Upper lobe of left lung (tissue), 6 donors: Measurements from ENCODE around the gene PDGFRB. TPM values are rescaled to one million over a fixed set of nuclear protein-coding genes. Genes with fewer than 3 reads are reported as not detected.

Experiments
- ATAC-seq, 2 donors: fragments of 200-7000 bp; cut with Tn5 transposase; one replicate each; pipeline ENCODE4 v1.9.1; 2022; ENCODE audit warnings: mild to moderate bottlenecking in 2 of 2, moderate library complexity in 2 of 2; ENCODE audit not compliant: low FRiP score in 2 of 2
- DNase-seq, 2 donors: peaks; one replicate each; pipeline ENCODE4 v3.0.0-alpha.2; 2019 to 2020
- H3K27ac ChIP-seq, 4 donors: fragments of 200-600 bp; sonication (generic); one replicate each; pipeline ENCODE4 v1.5.1; 2016 to 2019
- H3K27me3 ChIP-seq, 4 donors: fragments of 200-600 bp; sonication (generic); one replicate each; pipeline ENCODE4 v1.5.1; 2017 to 2019
- H3K36me3 ChIP-seq, 4 donors: fragments of 200-600 bp; sonication (generic); one replicate each; pipeline ENCODE4 v1.5.1; 2016 to 2019
- H3K4me1 ChIP-seq, 4 donors: fragments of 200-600 bp; sonication (generic); one replicate each; pipeline ENCODE4 v1.5.1; 2018 to 2019
- H3K4me3 ChIP-seq, 4 donors: fragments of 200-600 bp; sonication (generic); one replicate each; pipeline ENCODE4 v1.5.1; 2017 to 2019; ENCODE audit warnings: mild to moderate bottlenecking in 2 of 4, moderate library complexity in 1 of 4
- H3K9me3 ChIP-seq, 4 donors: fragments of 200-600 bp; sonication (generic); one replicate each; pipeline ENCODE4 v1.5.1; 2018 to 2019
- EP300 ChIP-seq, 4 donors: sonication (generic); formaldehyde crosslinking; IDR thresholded peaks; one replicate each; pipeline ENCODE4 v1.5.1; 2017; ENCODE audit warnings: antibody characterized with exemption in 4 of 4, control low read depth in 2 of 4
- POLR2A ChIP-seq, 4 donors: fragments of 450-650 bp; IDR thresholded peaks; one replicate each; pipeline ENCODE4 v1.5.1; 2016 to 2017; ENCODE audit warnings: antibody characterized with exemption in 4 of 4, mild to moderate bottlenecking in 2 of 4
- POLR2AphosphoS5 ChIP-seq, 2 donors: sonication (generic); formaldehyde crosslinking; IDR thresholded peaks; one replicate each; pipeline ENCODE4 v1.5.1; 2017; ENCODE audit warnings: antibody characterized with exemption in 2 of 2
- WGBS, 2 donors: methylation state at CpG; one replicate each; pipeline ENCODE4 v1.1.5; 2017 to 2018; 5-methylcytosine and 5-hydroxymethylcytosine counted together
- total RNA-seq, 6 donors: library from RNA; depleted of rRNA in 4 of 6; stranded (reverse); fragments of >200 nt in 4 of 6; gene quantifications; one replicate each; pipeline versions ENCODE4 v1.1.0 to v1.2.1, GENCODE V29; 2016 to 2021
- TF ChIP-seq, protein P1 (sequence below), 6 experiments: fragments of 450-650 bp in 4 of 6; fragments of 200-600 bp in 2 of 6; sonication (generic) in 2 of 6; IDR thresholded peaks; one replicate each; pipeline ENCODE4 v1.5.1; 2016 to 2019; ENCODE audit warnings: antibody characterized with exemption in 6 of 6
- donor health status: DM: no; HTN: no; CAD: no; lungs with moderate emphysema.
- donor health status: DM: no; HTN: yes; CAD: no; lungs with severe emphysema.

Gene PDGFRB
- total RNA-seq, 6 donors from 2014 or later = 26.6 to 155 (median 81.5) TPM

GRCh38 chr5:150154618-150155128 lies 972 bp downstream of the PDGFRB start:
- Histone ChIP-seq H3K4me1 (peaks cover 8 to 12% (median 10%) of the 10 kb centered on the region in 4 donors), H3K27ac (peak overlapping the region; percentile 52 to 91 (median 84)), H3K4me3 (peak overlapping the region; percentile 7 to 51 (median 38)), H3K36me3 (no peaks in the 10 kb centered on the region), H3K27me3 (no peaks in the 10 kb centered on the region), H3K9me3 (no peaks in the 10 kb centered on the region)
- DNase-seq = no peak
- ATAC-seq = no peak
- WGBS, 2 donors = 77 to 78% methylated on average over 7 of the region's 7 CpGs
- TF ChIP-seq, protein P1, sequence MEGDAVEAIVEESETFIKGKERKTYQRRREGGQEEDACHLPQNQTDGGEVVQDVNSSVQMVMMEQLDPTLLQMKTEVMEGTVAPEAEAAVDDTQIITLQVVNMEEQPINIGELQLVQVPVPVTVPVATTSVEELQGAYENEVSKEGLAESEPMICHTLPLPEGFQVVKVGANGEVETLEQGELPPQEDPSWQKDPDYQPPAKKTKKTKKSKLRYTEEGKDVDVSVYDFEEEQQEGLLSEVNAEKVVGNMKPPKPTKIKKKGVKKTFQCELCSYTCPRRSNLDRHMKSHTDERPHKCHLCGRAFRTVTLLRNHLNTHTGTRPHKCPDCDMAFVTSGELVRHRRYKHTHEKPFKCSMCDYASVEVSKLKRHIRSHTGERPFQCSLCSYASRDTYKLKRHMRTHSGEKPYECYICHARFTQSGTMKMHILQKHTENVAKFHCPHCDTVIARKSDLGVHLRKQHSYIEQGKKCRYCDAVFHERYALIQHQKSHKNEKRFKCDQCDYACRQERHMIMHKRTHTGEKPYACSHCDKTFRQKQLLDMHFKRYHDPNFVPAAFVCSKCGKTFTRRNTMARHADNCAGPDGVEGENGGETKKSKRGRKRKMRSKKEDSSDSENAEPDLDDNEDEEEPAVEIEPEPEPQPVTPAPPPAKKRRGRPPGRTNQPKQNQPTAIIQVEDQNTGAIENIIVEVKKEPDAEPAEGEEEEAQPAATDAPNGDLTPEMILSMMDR (IDR thresholded peaks at IDR 0.05) = no peak
- no peak for TF ChIP-seq EP300 (IDR thresholded peaks at IDR 0.05)
- no peak for TF ChIP-seq POLR2AphosphoS5 (IDR thresholded peaks at IDR 0.05)
- no peak for TF ChIP-seq POLR2A (IDR thresholded peaks at IDR 0.05)

- DNase-seq (no peak), ATAC-seq (peak in 1 of 2 donors; percentile 28)
- Histone ChIP-seq H3K36me3 (no peaks in the 10 kb centered on the region), H3K9me3 (no peaks in the 10 kb centered on the region), H3K27ac (peak overlapping the region; percentile 52 to 91 (median 84)), H3K27me3 (no peaks in the 10 kb centered on the region), H3K4me1 (peaks cover 8 to 12% (median 10%) of the 10 kb centered on the region in 4 donors), H3K4me3 (peak overlapping the region; percentile 5 to 51 (median 38))
- TF ChIP-seq, protein P1 (IDR thresholded peaks at IDR 0.05) = no peak
- no peak for TF ChIP-seq POLR2A (IDR thresholded peaks at IDR 0.05)
- TF ChIP-seq POLR2AphosphoS5 (IDR thresholded peaks at IDR 0.05) = no peak
- no peak for TF ChIP-seq EP300 (IDR thresholded peaks at IDR 0.05)
- WGBS, 2 donors = 62 to 69% methylated on average over 8 to 9 of the region's 9 CpGs
These were observed 1.6 kb downstream of the PDGFRB start for GRCh38 chr5:150153957-150154617.

GRCh38 chr5:150153483-150153882 lies 2.2 kb downstream of the PDGFRB start:
- H3K36me3 ChIP-seq = no peaks in the 10 kb centered on the region
- H3K4me1 ChIP-seq = peaks cover 8 to 12% (median 10%) of the 10 kb centered on the region in 4 donors
- DNase-seq (no peak), ATAC-seq (no peak)
- no peaks in the 10 kb centered on the region for H3K9me3 ChIP-seq
- H3K4me3 ChIP-seq = peak overlapping the region; percentile 5 to 51 (median 38)
- WGBS, 2 donors = 67 to 70% methylated on average over 2 of the region's 2 CpGs
- no peak for TF ChIP-seq EP300 (IDR thresholded peaks at IDR 0.05)
- TF ChIP-seq POLR2A (IDR thresholded peaks at IDR 0.05) = no peak
- TF ChIP-seq POLR2AphosphoS5 (IDR thresholded peaks at IDR 0.05) = no peak
- TF ChIP-seq, protein P1 (IDR thresholded peaks at IDR 0.05) = no peak
- H3K27ac ChIP-seq = peak overlapping the region; percentile 52 to 91 (median 84)
- no peaks in the 10 kb centered on the region for H3K27me3 ChIP-seq

- Histone ChIP-seq H3K4me3 (peak overlapping the region in 3 of 4 donors; percentile 36 to 51 (median 40)), H3K4me1 (peaks cover 8 to 12% (median 10%) of the 10 kb centered on the region in 4 donors), H3K27ac (peak overlapping the region; percentile 52 to 91 (median 84)), H3K9me3 (no peaks in the 10 kb centered on the region), H3K36me3 (no peaks in the 10 kb centered on the region), H3K27me3 (no peaks in the 10 kb centered on the region)
- DNase-seq = no peak
- no peak for ATAC-seq
- 69 to 71% methylated on average over 6 to 12 of the region's 12 CpGs for WGBS, 2 donors
- TF ChIP-seq POLR2AphosphoS5 (IDR thresholded peaks at IDR 0.05) = no peak
- TF ChIP-seq EP300 (IDR thresholded peaks at IDR 0.05) = no peak
- TF ChIP-seq, protein P1 (IDR thresholded peaks at IDR 0.05) = no peak
- no peak for TF ChIP-seq POLR2A (IDR thresholded peaks at IDR 0.05)
These were observed 2.8 kb downstream of the PDGFRB start for GRCh38 chr5:150152636-150153462.
